Thyroid gland (tissue), 4 donors: ENCODE data around the gene ACTN2.

Experiments
- POLR2A ChIP-seq, 2 donors: fragments of 450-650 bp; IDR thresholded peaks; one replicate each; pipeline ENCODE4 v1.6.1; 2017; ENCODE audit warnings: antibody characterized with exemption in 2 of 2, mild to moderate bottlenecking in 2 of 2, moderate library complexity in 1 of 2
- TF ChIP-seq, protein P1 (sequence below), 6 experiments: fragments of 200-600 bp in 3 of 6; fragments of 450-650 bp in 3 of 6; sonication (generic) in 3 of 6; IDR thresholded peaks; one replicate each; pipeline ENCODE4 v1.5.1; 2016 to 2019; ENCODE audit warnings: antibody characterized with exemption in 6 of 6, mild to moderate bottlenecking in 2 of 6, inconsistent platforms in 1 of 6, moderate library complexity in 1 of 6

DNA sequence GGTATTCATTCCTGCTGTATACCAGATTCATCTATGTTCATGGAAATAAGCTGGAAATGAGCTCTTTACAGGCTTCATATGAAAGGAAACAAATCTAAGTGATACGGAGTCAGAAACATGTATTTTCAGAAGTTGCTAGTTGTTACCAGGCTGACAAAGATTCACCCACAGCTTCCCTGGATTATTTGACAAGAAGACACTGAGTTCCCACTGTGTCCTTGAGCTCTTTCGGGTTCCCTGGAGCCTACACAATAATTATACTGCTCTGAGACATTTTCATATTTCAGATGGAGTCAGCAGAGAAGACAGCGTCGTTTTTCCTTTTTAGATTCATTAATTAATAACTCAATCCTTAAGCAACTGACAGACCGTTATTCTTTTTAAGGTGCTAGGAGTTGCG, 79.5 kb downstream of the ACTN2 start:
- TF ChIP-seq, protein P1, sequence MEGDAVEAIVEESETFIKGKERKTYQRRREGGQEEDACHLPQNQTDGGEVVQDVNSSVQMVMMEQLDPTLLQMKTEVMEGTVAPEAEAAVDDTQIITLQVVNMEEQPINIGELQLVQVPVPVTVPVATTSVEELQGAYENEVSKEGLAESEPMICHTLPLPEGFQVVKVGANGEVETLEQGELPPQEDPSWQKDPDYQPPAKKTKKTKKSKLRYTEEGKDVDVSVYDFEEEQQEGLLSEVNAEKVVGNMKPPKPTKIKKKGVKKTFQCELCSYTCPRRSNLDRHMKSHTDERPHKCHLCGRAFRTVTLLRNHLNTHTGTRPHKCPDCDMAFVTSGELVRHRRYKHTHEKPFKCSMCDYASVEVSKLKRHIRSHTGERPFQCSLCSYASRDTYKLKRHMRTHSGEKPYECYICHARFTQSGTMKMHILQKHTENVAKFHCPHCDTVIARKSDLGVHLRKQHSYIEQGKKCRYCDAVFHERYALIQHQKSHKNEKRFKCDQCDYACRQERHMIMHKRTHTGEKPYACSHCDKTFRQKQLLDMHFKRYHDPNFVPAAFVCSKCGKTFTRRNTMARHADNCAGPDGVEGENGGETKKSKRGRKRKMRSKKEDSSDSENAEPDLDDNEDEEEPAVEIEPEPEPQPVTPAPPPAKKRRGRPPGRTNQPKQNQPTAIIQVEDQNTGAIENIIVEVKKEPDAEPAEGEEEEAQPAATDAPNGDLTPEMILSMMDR (IDR thresholded peaks at IDR 0.05) = no peak
- no peak for TF ChIP-seq POLR2A (IDR thresholded peaks at IDR 0.05)
